IPS-NIHi7 (cell line): ENCODE data around the gene UNC93B1.
"Not testable (repeated sequence)": the region's sequence is repeated elsewhere in the genome, so short reads cannot be mapped to it uniquely, and the experiment has no call there.

ENCODE experiments used
- DNase-seq: peaks from one replicate; pipeline ENCODE4 v3.0.0; 2012; ENCODE audit warnings: mixed read lengths; ENCODE audit errors: extremely low spot score

UNC93B1 gene

DNA sequence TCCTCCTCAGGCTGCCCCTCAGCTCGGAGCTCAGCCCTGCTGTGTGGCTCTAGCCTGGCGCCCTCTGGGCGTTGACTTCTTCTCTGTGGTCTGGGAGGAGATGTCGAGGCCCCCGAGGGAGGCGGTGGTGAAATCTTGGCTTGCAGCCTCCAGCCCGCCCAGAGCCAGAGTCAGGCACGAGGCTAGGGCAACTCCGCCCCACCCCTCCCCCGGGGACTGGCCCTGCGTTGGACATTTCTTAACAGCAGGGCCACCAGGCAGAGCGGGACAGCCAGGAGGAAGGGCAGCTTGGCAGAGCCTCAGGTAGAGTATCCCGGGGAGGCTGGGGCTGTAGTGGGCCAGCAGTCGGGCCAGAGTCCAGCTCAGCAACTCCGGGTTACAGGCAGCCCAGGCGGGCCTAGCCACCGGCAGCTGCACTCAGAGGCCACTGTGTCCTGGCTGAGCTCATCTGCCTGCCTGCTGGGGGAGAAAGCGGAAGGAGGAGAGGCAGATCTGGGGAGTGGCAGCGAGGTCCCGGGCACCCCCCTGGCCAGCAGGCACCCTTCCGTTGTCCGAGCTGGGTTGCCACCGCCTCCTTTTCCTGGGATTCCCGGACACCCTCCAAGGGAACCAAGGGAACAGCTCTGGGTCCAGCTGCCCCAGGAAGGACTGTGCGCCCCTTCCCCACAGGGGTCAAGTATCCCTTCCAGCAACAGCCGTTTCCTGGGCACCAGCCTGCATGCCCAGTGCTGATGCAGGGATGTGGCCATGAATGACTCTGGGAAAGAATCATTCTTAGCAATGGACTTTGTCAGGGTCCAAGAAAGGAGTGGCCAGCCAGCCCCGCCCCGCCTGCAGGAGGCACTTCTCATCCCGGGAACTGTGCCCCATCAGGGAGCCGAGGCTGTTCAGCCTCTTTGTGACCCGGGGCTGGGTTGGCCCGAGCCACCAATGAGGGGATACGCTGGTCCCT, 6.5 kb upstream of the UNC93B1 start, which contains the start of gene ALDH3B1:
ALDH3B1 (plus strand) TSS at position 238 of the 952 bp plus-strand sequence. CDS start 4,971 bp downstream, outside the sequence.
- DNase-seq = peak; percentile 51

DNA sequence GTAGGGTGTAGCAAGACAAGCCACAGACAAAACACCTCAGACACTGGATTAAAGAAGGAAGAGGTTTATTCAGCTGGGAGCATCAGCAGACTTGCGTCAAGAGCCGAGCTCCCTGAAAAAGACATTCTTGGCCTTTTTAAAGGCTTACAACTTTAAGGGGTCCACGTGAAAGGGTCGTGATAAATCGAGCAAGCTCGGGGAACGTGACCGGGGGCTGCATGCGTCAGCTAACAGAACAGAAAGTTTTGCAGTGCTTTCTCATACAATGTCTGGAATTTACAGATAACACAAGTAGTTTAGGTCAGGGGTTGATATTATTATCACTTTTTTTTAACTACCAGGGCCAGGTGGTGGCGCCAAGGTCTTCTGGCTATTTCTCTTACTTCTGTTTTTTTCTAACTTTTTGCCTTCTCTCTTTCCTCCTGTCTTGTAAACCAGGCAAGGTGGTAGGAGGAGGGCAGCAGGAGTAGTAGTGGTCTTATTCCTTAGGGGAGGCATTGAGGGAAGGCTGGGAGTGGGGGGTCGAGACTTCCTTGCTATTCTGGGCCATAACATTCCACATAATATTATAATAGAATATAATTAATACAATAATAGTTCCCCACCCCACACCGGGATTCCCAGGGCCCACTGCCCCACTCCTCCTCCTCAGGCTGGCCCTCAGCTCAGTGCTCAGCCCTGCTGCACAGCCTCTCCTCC, 5.6 kb upstream of the UNC93B1 start:
- no peak for DNase-seq

DNA sequence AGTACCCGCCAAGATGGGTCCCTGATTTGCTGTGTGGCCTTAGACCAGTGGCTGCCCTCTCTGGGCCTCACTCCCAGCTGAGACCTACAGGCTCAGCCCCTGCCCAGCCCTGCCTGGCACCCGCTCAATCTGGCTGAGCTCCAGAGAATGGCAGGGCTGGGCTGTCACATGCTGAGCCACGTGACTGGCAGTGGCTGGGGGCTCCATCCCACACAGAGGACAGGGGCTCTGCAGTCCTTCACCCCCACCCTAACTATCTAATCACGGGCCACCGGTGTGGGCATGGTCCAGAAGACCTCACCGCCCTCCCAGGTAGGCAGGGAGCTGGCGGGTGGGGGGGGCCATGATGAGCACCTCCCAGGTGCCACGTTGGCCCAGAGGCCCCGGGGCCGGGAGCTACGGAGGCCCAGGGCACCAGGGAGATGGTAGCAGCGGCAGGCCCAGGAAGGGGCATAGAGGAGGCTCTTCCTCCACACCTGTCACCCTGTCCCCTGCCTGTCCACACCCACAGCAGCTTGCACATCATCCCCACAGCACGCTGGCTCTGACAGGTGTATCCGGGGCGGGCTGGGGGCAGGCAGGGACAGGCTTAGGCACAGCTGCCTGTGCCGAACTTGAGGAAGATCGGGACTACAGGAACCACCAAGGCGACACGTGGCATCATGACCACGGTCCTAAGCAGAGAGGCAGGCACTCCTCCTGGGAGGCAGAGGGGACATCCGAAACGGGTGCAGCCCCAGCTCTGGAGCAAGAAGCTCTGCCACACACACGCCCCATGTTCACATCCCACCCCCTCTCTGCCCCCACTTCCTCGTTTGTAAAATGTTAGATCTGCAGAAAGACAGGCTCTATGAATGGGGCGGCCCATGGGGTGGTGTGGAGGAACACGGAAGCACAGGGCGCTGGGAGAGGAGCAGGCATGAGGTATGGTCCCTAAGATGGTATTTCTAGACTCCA, 4.8 kb upstream of the UNC93B1 start:
- no peak for DNase-seq

DNA sequence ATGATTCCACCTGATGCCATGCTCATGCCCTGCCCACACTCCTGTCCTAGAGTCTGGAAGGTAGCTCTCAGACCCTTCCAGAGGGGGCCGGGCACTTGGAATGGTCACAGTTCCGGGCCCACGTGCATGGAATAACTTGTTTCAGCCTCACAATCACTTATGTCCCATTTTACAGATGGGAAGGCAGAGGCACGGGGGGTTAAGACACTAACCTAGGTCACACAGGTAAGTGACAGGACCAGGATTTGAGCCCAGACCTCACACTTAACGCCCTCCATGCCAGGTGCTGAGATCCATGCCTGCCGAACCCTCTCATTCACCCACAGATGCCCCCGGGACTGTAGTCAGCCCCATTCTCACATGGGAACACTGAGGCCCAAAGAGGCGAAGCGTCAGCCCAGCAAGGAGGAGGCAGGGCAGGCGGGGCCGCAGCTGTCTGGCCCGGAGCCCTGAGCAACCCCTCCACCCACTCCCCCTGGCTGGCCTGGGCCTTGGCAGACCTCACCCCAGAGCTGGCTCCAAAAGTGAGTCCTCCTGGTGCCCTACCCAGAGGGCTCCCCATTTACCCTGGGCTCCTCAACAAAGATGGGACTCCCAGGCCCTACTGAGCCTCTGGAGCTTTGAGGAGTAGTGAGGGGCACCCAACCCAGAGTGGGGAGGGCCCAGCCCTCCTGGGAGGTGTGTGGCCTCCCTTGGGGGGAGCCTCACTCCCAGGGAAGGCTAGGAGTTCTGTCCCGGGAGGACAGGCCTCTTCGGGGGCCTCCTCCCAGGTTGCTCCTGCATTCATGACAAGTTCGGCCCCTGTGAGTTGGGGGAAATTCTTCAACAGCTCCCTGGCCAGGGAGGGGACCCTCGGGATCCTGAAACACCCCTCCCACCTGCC, 3.8 kb upstream of the UNC93B1 start:
- DNase-seq = no peak

DNA sequence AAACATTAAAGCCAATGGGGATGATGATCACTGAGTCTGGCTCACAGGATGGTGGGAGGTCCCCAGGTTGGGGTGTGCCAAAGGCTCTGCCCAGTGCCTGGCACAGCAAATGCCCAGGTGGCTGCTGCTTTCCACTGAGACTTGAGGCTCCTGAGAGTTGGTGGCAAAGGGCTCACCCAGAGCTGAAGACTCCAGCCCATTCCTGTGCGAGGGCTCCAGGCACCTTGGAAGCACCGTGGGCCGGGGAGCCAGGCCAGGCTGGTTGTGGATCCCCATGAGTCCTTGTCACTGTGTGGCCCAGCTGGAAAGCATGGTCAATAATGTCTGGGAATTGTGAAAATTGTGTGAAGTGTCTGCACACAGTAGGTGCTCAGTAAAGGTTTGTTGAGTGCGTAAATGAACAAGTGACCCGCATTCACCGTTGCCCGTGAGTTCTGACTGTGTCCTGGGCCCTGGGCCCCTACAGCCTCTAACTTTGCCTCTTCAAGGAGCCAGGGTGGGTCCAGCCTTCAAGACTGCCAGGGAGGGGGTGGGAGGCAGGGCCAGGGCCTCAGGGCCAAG, 2.8 kb upstream of the UNC93B1 start:
- DNase-seq = no peak

DNA sequence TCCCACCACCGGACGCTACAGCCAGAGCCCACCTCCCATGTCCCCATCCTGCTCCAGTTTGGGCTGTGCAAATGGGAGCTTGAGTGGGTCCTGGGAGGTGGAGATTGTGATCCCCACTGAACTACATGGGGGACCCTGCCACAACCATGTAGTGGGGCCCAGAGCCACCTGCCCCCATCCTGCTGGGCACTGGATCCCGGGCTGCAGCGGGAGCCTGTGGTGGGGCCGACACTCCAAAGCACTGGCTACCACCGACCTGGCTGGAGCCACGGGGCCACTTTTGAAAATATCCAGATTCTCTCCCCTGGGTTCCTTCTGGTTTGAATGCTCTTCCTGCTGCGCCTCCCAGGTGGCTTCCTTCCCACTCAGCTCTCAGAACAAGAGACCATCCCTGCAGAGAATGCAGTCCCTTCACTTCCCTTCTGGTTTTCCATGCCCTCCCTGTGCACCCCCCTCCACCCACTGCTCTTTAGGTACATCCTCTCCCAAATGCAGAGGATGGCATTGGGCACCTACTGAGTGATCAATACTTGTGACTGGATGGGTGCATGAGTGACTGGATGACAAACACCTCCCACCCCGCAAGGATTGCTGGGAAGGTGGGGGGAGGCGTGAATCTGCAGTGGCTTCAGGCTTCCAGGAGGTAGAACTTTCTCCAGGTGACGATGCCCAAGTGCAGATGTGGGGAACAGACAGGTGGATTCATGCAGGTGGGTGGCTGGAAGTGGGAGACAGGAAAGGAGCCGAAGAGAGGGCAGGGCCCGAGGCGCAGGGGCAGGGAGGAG, 846 bp upstream of the UNC93B1 start:
- no peak for DNase-seq

DNA sequence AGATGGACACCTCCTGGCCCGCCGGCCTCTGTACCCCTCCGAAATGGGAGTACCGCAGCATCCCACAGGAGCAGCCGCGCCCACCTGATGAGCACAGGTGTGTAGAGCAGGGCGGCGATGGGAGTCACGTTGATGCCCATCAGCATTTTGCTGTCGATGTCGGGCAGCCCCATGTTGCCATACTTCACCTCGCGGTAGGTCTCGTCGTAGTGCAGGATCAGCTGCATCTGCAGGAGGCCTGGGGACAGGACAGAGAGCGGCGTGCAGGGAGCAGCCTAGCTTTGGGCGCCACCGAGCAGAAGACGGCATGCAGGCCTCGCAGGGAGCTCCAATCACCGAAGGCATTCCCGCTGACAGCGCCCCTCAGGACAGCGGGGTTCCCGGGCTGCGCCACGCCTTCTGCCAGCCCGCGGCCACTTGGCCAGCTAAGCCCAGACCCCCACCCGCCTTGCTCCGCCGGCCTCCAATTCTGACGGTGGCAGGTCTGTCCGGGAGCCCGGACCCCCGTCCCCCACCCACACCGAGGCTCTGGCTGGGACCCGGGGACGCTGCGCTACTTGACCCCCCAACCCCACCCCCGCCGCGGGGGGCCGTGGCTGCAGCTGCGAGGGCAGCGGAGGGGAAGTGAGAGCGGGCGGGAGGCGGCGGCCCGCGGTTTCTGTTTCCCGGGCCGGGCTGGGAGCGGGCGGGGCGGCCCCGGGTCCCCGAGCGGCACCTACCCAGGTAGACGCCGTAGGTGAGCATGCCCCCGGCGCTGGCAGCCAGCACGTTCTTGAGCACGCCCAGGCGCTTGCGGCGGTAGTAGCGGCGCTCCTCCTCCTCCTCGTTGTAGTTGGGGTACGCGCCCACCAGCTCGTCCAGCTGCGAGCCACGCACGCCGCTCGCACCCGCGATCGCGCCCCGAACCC, 705 bp downstream of the UNC93B1 start:
- peak; percentile 43 for DNase-seq

DNA sequence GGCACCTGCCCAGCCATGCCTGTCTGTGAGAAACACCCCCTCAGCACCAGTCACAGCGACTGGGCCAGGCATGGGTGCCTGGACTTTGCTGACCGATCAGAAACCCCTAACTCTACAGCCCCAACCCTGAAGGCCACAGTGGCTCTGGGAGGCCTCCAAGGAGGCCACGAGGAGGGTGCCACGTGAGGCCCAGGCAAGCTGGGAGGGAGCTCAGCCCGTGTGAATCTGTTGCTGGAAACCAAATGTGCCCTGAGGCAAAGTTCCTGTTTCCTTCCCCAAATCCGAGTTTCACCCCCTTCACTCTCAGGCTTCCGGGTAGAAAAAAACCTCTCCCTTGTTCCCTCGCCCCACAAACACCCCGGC, 1.3 kb downstream of the UNC93B1 start:
- DNase-seq = no peak

DNA sequence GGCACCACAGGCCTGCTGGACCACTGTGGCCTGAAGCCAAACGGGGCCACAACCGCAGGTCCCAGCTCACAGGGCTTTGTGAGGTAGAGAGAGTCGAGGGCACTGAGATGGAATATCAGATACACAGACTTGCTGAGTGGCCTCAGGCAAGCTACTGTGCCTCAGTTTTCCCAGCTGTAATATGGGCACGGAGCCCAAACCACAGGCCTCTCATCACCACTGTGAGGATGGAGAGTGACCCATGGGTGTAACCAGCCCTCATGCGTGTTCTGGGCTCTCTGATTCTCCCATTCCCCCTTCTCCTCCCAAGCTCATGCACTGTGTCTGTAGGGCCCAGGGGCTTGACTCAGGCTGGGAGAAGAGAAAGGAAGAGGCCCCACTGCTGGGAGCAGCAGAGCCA, 4.2 kb downstream of the UNC93B1 start:
- DNase-seq = no peak

DNA sequence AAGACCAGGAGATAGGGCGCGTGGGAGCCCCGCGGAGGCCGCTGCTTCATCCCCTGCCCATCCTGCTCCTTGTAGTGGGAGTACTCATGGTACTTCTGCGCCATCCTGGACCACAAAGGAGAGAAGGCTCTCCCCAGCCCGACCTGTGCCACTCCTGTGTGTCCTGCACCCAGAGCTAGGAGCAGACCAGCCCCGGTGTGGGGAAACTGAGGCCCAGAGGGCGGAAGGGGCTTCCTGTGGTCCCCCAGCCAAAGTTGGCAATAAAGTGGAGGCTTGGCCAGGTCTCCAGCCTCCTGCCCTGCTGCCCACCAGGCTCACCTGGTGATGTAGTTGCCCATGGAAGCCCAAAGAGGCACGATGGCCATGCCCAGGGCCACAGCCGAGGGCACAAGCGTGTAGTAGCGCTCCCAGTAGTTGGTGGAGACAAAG, 4.7 kb downstream of the UNC93B1 start:
- DNase-seq = no peak

DNA sequence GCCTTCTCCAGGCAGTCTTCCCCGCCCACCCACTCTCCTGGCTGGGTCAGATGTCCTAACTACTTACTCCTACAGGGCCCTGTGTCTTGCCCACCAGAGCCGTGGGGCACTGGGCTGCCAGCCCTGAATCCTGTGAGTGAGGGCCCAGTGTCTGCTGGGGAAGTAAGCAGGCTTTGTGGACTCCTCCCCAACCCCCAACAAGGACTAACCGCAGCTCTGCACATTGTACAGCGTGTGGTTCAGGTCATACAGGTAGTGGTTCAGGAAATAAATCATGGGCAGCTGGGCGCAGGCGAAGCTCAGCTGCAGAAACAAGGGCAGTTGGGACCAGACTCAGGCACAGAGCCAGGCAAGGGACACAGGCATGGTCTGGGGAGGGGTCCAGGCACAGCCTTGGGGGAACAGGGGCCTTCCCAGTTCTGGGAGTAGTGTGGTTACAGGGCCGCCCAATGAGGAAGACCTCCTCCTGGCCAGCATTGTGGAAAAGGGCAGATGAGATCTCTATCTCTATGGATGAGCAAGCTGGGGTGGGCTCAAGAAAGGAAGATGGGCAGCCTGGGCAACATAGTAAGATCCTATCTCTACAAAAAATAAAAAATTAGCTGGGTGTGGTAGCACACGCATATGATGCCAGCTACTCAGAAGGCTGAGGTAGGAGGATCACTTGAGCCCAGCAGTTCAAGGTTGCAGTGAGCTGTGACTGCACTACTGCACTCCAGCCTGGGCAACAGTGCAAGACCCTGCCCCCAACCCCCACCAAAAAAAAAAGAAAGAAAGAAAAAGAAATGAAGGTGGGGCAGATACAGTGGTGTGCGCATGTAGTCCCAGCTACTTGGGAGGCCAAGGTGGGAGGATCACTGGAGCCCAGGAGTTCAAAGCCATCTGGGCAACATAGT, 5.5 kb downstream of the UNC93B1 start:
- DNase-seq = no peak

DNA sequence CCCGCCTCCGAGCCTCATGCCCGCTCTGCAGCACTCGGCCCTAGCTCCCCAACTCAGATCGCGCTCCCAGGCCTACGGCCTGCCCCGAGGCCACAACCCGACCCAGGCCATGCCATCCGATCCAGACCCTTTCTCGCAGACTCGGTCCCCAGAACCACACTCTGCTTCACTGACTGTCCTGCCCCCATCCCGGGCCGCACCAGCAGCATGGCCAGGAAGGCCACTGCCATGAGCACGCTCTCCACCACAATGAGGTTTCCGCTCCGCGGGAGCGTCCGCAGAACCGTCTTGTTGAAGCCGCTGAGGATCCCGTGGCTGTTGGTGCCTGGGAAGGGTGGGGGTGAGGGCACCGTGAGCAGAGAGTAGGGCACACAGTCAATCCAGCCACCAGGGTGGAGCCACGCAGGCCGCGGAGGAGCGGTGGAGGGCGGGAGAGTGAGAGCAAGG, 6.4 kb downstream of the UNC93B1 start:
- no peak for DNase-seq

DNA sequence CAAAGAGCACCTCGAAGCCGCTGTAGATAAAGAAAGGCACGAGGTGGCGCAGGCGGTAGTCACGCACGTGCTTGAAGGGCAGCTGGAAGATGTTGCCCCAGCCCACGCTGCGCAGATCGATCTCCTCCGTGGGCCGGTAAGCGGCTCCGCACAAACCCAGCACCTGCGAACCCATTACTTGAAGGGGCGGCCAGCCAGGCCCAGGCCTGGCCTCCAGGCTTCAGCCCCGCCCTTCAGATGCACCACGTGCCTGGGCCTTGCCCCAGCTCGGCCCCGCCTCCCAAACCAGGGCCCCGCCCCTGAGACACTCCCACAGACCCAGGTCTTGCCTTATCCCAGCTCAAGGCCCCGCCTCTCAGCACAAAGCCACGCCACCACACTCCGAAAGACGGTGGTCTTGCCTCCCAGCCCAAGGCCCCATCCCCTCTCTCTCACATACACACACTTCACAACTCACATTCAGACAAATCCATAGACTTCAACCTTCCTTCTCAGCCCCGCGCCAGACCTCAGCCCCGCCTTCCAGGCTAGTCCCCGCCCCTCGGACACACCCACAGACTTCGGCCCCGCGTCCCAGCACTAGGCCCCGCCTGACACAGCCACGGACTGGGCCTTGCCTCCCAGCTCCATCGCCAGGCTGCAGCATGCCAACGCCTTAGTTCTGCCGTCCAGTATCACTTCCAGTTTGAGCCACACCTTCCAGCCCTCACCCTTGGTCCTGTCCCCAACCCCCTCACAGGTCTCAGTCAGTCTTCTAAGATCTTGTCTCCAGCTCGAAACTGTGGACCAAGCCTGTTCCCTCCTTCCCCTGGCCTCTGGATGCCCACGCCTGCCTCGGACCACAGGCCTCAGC, 7.0 kb downstream of the UNC93B1 start:
- peak; percentile 91 for DNase-seq

DNA sequence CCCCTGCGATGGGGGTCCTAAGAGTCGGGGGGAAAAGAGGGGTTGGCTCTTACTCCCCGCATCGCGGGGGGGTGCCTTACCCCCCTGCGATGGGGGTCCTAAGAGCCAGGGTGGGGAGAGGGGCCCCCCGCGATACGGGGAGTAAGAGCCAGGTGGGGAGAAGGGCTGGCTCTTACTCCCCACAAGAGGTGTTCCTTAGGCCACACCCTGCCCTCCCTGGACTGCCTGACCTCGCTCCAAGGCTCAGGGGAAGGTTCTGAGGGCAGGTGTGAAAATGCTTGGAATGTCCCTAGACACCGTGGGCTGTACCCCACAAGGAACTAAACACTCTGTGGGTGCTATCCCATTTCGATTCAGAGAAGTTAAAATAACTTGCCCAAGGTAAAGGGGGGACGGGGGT, 7.8 kb downstream of the UNC93B1 start:
- DNase-seq = no peak

DNA sequence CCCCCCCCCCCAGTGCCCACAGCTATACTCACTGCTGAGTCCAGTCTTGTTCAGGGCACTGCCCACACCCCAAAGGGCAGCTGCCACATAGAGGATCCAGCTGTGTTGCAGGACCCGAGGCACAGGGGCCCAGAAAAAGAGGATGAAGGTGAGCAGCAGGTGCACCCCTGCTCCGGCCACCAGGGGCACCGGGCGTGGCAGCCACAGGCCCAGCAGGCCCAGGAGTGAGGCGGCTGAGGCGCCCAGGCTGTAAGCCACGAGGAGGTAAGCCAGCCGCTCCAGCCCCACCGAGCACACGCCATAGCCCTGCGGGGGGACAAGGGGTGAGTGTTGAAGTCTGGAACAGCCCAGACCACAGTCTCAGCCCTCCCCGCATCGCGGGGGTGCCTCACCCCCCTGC, 8.3 kb downstream of the UNC93B1 start:
- not testable (repeated sequence) for DNase-seq

DNA sequence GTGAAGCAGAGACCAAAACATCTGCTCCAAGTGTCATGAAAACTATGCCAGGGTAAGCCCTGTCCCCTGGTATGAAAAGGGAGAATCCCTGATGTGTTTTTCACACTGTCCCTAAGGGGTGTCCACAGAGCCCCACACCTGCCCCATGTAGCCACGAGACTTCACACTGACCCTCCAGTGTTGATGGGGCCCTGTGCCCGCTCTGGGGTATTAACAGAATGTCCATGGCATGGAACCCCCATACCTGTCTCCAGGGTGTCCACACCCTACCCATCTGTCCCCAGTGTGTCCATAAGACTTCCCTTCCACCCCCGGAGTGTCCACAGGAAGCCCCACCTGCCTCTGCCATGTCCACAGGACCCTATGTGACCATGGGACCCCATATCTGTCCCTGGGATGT, 8.8 kb downstream of the UNC93B1 start:
- DNase-seq = not testable (repeated sequence)
